ENCODE measurements around the gene HOXD11. TPM values are rescaled to one million over a fixed set of nuclear protein-coding genes. Genes with fewer than 3 reads are reported as not detected.

The HOXD11 gene
- total and polyA plus RNA-seq, 11 donors = not detected

DNA sequence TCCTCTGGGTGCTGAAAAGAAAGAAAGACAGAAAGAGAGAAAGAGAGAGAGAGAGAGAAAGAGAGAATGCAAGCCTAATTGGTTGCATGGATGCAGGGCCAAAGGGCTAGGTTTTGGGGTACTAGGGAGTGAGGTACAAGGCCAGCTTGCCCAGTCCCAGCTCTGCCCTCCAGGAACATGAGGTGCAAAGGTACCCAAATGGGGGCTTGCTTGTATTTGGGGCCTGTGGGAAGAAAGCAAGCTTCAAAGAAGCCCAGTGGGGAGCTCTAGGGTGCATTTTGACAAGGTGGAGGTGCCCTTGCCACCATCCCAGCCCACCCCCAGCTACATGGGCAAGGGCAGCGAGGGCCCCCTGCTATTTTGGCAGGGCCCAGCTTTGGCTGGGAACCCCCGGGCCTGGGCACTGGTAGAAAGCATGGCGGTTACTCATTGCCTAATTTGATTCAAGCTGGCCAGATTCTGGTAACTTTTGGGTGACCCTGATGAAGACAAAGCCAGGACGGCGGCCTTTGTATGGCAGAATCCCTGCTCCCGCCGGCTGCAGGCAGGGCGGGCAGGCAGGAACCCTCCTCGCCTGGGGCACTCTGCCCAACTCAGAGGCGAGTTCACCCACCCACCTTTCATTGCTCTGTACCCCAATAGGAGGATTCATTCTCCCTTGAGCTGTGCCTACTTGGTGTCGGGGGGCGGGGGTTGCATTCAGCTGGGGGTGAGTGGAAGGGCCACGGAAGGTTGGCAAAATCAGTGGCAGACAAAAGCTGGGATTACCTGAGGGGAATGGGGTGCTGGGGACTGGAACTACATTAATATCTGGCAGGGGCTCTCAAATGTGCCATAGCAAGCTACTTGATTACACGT lies 43.7 kb downstream of the HOXD11 start:
- intact Hi-C loops (cut with DNase I) = loop anchor here in 1 of 10 donors (10.0 kb wide), 1 partner anchor 114 kb away; the partner anchor contains the start of gene MTX2
- peaks cover 67 to 100% (median 96%) of the 10 kb centered on the region in 9 donors for H3K27me3 ChIP-seq
- H3K27ac ChIP-seq = no peak overlapping the region
- peaks cover 0 to 12% (median 0%) of the 10 kb centered on the region in 12 donors for H3K4me1 ChIP-seq
- no peaks in the 10 kb centered on the region for H3K36me3 ChIP-seq
- DNase-seq (no peak), ATAC-seq (no peak)
- no peak for TF ChIP-seq POLR2A (IDR thresholded peaks at IDR 0.05)
- TF ChIP-seq, protein P1, sequence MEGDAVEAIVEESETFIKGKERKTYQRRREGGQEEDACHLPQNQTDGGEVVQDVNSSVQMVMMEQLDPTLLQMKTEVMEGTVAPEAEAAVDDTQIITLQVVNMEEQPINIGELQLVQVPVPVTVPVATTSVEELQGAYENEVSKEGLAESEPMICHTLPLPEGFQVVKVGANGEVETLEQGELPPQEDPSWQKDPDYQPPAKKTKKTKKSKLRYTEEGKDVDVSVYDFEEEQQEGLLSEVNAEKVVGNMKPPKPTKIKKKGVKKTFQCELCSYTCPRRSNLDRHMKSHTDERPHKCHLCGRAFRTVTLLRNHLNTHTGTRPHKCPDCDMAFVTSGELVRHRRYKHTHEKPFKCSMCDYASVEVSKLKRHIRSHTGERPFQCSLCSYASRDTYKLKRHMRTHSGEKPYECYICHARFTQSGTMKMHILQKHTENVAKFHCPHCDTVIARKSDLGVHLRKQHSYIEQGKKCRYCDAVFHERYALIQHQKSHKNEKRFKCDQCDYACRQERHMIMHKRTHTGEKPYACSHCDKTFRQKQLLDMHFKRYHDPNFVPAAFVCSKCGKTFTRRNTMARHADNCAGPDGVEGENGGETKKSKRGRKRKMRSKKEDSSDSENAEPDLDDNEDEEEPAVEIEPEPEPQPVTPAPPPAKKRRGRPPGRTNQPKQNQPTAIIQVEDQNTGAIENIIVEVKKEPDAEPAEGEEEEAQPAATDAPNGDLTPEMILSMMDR (IDR thresholded peaks at IDR 0.05) = no peak
- H3K4me3 ChIP-seq = no peak overlapping the region
- 15 to 39% (median 31%) methylated on average over 13 to 14 of the region's 14 CpGs for WGBS, 4 donors
- no peaks in the 10 kb centered on the region for H3K9me3 ChIP-seq

DNA sequence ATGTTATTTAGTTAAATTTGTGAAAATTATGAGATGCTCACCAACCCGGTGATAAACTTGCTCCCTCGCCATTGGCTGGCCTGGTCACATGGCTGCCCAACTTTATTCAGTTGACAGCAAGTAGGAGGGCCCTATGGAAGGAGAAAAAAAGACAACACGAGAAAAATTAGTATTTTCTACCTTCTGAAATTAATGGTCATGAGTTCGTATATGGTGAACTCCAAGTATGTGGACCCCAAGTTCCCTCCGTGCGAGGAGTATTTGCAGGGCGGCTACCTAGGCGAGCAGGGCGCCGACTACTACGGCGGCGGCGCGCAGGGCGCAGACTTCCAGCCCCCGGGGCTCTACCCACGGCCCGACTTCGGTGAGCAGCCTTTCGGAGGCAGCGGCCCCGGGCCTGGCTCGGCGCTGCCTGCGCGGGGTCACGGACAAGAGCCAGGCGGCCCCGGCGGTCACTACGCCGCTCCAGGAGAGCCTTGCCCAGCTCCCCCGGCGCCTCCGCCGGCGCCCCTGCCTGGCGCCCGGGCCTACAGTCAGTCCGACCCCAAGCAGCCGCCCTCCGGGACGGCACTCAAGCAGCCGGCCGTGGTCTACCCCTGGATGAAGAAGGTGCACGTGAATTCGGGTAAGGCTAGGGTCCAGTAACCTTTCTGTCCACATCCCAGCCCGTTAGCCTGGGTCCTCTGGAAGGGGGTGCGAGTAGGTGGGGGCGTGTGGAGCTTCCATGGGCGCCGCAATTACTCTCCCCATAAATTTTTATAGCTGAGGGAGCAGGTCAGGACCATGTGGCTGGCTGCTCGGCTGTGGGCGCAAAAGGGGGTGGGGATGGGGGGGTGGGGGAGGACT lies 44.6 kb downstream of the HOXD11 start, which contains the start of gene HOXD4:
TSS of gene HOXD4 (plus strand) at position 109 of the 846 bp plus-strand sequence. CDS start at position 193, 84 bp downstream.
- H3K9me3 ChIP-seq = no peaks in the 10 kb centered on the region
- intact Hi-C loops (cut with DNase I) = loop anchor here in 1 of 10 donors (10.0 kb wide), 1 partner anchor 113 kb away; the partner anchor contains the start of gene MTX2
- H3K4me3 ChIP-seq = peak within 1 kb of the TSS in 10 of 12 donors; percentile 0 to 44 (median 23)
- no peaks in the 10 kb centered on the region for H3K36me3 ChIP-seq
- peak within 1 kb of the TSS in 3 of 12 donors; percentile 14 to 29 (median 18) for H3K27ac ChIP-seq
- 4 to 24% (median 17%) methylated on average over 38 to 55 of the region's 55 CpGs for WGBS, 4 donors
- H3K27me3 ChIP-seq = peaks cover 71 to 100% (median 97%) of the 10 kb centered on the region in 9 donors
- ATAC-seq (no peak), DNase-seq (no peak)
- no peak for TF ChIP-seq POLR2A (IDR thresholded peaks at IDR 0.05)
- TF ChIP-seq, protein P1 (IDR thresholded peaks at IDR 0.05) = no peak
- H3K4me1 ChIP-seq = peaks cover 0 to 12% (median 0%) of the 10 kb centered on the region in 12 donors

DNA sequence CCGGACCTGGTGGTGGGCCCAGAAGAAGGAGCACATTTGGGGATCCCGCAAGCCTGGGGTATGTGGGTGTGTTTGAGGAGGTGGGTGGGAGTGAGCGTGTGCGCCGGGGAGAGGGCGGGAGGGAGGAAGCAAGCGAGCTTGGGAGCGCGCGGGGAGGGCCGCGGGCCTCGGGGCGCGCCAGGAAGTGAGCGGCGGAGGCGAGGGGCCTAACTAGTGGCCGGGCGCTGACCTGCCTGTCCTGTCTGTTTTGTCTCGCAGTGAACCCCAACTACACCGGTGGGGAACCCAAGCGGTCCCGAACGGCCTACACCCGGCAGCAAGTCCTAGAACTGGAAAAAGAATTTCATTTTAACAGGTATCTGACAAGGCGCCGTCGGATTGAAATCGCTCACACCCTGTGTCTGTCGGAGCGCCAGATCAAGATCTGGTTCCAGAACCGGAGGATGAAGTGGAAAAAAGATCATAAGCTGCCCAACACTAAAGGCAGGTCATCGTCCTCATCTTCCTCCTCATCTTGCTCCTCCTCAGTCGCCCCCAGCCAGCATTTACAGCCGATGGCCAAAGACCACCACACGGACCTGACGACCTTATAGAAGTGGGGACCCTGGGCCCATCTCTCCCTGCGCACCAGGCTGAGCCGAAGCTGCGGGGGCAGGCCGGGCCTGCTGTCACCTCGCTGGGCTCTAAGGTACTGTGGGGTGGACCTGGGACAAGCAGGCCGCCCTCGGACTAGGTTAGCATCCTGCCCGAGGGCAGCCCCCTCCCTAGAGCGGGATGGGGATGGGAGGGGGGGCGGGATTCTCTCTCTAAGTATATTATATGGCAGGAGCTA lies 45.5 kb downstream of the HOXD11 start:
- TF ChIP-seq, protein P1 (IDR thresholded peaks at IDR 0.05) = no peak
- no peak for TF ChIP-seq POLR2A (IDR thresholded peaks at IDR 0.05)

More for the DNA sequence above, 45.5 kb downstream of the HOXD11 start:
- H3K9me3 ChIP-seq = no peaks in the 10 kb centered on the region
- peak overlapping the region in 5 of 12 donors; percentile 3 to 44 (median 37) for H3K4me3 ChIP-seq
- intact Hi-C loops (cut with DNase I) = loop anchor here in 1 of 10 donors (10.0 kb wide), 1 partner anchor 112 kb away; the partner anchor contains the start of gene MTX2
- H3K27me3 ChIP-seq = peaks cover 71 to 100% (median 98%) of the 10 kb centered on the region in 9 donors
- no peak for ATAC-seq
- H3K4me1 ChIP-seq = peaks cover 0 to 21% (median 6%) of the 10 kb centered on the region in 12 donors
- DNase-seq = no peak
- no peaks in the 10 kb centered on the region for H3K36me3 ChIP-seq
- WGBS, 4 donors = 10 to 25% (median 17%) methylated on average over 46 to 48 of the region's 48 CpGs
- peak overlapping the region in 4 of 12 donors; percentile 14 to 29 (median 16) for H3K27ac ChIP-seq

All from heart left ventricle (tissue), 16 donors.